Breast epithelium (tissue), 3 donors: ENCODE results near the gene ARHGEF26.

Experiments
- POLR2AphosphoS5 ChIP-seq, 3 donors: sonication (generic); formaldehyde crosslinking; IDR thresholded peaks; one replicate each; pipeline ENCODE4 v1.6.1; 2017; ENCODE audit warnings: antibody characterized with exemption in 3 of 3
- TF ChIP-seq, protein P1 (sequence below), 3 donors: fragments of 450-650 bp; IDR thresholded peaks; one replicate each; pipeline ENCODE4 v1.5.1; 2016 to 2017; ENCODE audit warnings: antibody characterized with exemption in 3 of 3, mild to moderate bottlenecking in 3 of 3, moderate library complexity in 3 of 3

GRCh38 chr3:154224866-154225265 lies 103.7 kb downstream of the ARHGEF26 start:
- TF ChIP-seq POLR2AphosphoS5 (IDR thresholded peaks at IDR 0.05): no peak
- TF ChIP-seq, protein P1, sequence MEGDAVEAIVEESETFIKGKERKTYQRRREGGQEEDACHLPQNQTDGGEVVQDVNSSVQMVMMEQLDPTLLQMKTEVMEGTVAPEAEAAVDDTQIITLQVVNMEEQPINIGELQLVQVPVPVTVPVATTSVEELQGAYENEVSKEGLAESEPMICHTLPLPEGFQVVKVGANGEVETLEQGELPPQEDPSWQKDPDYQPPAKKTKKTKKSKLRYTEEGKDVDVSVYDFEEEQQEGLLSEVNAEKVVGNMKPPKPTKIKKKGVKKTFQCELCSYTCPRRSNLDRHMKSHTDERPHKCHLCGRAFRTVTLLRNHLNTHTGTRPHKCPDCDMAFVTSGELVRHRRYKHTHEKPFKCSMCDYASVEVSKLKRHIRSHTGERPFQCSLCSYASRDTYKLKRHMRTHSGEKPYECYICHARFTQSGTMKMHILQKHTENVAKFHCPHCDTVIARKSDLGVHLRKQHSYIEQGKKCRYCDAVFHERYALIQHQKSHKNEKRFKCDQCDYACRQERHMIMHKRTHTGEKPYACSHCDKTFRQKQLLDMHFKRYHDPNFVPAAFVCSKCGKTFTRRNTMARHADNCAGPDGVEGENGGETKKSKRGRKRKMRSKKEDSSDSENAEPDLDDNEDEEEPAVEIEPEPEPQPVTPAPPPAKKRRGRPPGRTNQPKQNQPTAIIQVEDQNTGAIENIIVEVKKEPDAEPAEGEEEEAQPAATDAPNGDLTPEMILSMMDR (IDR thresholded peaks at IDR 0.05): no peak
